ENCODE measurements around the gene CLDN6.
A peak's percentile ranks its signal among the peaks of the same experiment; 100 is the strongest.

Gene CLDN6

DNA sequence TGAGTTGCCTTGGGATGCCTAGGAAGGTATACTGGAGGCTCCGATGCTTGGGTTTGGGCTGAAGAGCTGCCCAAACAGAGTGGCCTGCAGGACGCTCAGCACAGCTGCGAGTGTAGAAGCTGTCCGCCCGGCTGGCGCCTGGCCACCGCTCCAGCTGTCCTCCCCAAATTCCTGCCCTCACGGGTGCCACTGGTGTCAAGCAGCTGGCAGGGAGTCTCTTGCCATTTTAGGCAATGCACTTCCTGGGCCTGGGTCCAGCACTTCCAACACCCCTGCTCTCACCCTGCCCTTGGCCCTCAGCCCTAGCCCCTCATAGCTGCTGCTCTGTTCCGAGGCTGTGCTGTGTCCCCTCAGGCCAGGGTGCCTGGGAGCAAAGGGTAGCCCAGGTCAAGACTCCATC, 32.5 kb downstream of the CLDN6 start:
- no peak for DNase-seq

DNA sequence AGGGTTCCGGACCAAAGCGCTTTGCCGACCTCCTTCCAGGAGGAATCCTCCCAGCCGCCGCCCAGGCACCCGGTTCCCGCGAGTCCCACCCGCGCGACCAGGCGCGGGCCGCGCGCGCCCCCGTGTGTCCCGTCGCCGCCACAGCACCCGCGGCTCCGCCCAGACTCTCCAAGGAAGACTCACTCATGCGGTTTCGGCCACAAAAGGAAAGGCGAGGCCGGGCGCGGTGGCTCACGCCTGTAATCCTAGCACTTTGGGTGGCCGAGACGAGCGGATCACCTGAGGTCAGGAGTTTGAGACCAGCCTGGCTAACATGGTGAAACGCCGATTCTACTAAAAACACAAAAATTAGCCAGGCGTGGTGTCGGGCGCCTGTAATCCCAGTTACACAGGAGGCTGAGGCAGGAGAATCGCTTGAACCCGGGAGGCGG, 34.3 kb downstream of the CLDN6 start:
- peak; percentile 74 for DNase-seq

DNA sequence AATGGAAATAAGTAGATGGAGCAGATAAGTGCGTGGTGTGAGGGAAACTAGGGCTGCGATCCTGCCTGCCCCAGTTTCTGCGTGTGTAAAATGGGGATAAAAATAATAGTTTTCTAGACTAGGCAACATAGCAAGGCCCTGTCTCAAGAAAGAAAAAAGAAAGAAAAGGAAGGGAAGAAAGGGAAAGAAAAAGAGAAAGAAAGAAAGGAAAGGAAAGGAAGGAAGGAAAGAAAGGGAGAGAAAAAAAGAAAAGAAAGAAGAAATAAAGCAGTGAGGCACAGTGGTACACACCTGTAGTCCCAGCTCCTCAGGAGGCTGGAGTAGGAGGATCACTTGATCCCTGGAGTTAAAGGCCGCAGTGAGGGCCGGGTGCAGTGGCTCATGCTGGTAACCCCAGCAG, 35.6 kb downstream of the CLDN6 start:
- DNase-seq = no peak

DNA sequence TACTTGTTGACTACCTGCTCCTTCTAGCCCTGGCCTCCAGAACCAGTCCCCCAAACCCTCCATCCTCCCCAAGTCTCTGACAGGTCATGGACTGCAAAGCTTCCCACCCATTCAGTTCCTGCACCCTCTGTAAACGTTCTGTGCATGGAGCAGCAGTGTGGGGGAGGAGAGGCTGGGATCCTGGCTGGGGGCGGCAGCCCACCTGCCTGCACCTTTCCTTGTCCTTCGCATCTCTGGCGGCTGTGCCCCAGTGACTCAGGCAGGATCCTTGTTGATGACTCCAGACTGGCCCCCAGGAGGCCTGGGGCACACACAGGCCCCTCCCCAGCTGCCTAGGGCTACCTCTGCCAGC, 36.1 kb downstream of the CLDN6 start:
- no peak for DNase-seq

DNA sequence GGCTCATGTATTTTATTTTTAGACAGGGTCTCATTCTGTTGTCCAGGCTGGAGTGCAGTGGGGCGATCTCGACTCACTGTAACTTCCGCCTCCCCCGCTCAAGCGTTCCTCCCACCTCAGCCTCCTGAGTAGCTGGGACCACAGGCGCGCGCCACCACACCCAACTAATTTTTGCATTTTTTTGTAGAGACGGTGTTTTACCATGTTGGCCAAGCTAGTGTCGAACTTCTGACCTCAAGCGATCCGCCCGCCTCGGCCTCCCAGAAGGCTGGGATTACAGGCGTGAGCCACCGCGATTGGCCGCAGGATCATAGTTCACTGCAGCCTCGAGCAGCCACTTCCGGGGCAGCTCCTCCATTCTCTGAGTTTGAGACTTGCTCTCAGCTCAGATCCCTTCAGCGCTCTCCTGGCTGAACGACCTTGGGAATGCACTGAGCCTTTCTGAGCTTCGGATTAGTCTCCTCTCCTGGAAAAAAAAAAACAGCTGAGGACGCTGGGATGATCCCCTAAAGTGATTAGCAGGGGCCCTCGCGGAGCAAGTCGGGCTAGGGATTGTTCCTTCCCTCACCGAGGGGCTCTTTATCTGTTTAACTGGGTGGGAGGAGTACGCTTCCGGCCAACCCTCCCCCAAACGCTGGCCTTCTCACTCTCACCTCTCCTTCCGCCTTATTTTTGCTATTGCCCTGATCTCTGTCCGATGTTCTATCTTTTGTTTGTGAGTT, 36.6 kb downstream of the CLDN6 start:
- no peak for DNase-seq

DNA sequence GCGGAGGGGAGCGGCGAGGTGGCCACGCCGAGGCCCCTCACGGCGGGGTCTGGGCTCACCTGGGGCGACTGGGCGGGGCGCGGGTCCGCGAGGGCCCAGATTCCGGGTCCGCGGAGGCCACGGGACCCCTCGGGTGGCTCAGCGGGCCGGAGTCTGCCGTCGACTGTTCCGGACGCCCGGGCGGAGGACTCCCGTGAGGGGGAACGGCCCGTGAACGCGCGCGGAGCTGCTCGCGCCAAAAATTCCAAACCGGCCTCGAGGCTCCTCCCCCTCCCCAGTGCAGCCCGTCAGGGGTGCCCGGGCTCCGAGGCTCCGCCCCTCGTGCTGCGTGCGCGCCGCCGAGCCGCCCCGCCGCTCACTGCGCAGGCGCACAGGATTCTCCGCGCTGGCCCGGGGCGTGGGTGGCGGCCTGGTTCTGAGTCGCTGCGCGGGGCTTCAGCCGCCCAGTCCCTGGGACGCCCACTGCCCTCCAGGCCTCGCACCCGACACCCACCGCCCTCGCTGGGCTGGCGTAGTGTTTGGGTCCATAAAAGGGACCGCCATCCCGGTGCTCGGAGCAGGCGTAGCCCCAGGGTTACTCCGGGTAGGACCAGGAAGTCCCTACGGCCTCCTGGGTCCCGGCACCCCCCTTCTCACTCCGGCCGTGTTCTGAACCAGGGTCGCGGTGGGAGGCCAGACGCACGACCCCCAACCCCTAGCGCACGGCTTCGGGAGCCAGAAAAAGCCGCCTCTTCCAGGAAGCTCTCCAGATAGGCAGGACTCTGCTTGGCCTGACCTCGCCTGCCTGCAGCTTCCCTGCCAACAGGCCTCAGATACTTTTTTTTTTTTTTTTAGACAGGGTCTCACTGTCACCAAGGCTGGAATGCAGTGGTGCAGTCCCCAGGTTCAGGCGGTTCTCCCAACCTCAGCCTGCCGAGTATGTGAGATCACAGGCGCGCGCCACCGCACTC, 37.5 kb downstream of the CLDN6 start, which contains the start of gene PKMYT1:
TSS of gene PKMYT1 (minus strand) at position 220 of the 950 bp plus-strand sequence. CDS start 789 bp downstream, outside the sequence.
- DNase-seq = peak; percentile 94

DNA sequence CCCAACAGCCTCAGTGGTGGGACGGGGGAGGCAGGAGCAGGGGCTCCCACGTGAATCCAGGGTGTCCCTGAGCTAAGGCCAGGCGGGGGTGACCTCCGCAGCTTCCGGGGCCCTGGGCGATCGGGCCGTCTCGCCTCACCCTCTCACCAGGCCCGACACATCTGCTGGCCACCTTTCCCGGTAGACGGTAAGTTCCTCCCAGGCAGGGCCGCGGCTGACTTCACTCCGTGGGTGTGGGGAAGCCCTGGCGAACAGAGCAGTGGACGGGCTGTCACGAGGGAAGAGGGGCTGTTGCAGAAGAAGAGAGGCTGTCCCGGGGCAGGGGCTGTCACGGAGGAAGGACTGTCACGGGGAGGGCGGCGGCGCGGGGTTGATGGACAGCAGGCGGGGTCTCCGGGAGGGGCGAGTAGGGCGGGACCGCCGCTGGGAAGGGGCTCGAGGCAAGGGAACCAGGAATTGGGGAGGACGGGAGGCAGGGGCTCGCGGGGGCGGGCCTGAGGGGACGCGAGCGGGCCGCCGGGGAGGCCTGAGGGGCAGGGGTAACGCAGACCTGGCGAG, 38.2 kb downstream of the CLDN6 start:
- no peak for DNase-seq

DNA sequence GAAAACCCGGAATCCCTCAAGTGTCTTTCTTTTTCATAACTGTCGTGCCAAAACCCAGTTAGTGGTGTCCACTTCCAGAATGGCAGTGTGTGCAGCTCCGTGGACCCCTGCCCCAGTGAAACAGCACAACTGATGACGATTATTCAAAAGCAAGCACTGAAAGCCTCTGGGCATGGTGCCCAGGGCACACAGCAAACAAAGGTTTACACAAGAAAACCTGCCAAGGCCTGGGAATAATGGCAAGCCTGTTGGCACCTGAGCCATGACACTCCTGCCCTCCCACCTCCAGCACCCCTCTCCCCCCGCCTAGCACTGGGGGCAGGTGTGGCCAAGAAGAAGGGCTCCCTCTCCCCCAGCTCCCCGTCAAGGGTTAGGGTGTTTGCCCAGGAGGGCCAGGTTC, 40.5 kb downstream of the CLDN6 start:
- no peak for DNase-seq

DNA sequence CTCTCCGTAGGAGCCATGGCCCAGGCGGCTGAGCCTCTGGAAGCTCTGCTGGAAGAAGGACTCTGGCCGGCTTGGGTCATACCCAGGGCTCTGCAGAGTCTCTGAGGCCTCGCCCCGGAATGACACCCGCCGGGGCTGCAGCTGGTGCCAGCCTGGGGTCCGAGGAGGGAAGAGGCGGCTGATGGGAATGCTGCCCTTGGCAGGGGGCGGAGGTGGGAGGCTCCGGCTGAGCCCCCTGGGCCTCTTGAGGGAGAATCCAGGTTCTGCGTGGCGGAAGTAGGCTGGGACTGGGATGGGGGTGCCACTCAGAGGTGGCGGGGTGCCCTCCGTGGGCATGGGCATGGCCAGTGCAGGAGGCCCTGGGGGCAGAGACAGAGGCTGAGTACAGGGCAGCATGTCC, 41.3 kb downstream of the CLDN6 start:
- no peak for DNase-seq

DNA sequence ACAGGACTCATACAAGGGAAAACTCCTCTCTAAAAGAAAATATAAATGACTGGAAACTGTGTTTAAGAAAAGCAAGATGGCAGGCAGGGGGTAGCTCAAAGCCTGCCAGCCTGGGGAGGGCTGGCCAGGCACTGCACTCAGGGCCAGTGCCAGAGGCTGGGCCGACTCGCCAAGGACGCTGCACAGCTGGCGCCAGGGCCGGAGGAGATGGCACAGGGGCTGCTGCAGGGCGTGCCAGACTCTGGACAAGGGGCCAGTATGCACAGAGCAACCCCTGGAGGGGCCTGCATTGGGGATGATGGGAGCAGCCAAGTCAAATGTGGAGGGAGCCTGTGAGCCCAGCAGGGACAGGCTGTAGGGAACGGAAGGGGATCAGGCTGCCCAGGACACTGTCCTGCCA, 41.8 kb downstream of the CLDN6 start:
- DNase-seq = no peak

DNA sequence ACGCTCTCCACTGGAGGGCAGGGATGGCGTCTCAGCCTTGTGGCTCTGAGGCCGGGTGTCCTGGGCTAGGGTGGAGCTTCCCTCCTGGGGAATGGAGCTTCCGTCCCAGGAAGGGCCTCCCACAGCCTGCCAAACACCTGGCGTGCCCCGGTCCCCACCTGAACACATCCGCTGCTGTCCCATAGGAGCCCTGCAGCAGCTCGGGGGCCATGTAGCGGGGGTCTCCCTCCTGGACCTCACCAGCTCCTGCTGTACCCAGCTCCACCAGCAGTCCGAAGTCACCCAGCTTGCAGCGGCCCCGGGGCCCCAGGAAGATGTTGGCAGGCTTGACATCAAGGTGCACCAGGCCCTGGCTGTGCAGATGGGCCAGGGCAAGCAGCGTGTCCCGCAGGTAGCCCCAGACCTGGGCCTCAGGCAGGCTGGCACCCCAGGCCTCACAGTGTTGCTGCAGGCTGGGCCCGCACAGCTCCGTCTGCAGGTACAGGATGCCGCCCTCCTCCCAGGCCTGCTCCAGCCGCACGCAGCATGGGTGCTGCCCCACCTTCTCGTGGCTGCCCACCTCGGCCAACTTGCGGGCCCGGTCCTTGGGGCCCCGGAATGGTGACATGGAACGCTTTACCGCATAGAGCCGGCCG, 42.7 kb downstream of the CLDN6 start:
- DNase-seq = no peak

DNA sequence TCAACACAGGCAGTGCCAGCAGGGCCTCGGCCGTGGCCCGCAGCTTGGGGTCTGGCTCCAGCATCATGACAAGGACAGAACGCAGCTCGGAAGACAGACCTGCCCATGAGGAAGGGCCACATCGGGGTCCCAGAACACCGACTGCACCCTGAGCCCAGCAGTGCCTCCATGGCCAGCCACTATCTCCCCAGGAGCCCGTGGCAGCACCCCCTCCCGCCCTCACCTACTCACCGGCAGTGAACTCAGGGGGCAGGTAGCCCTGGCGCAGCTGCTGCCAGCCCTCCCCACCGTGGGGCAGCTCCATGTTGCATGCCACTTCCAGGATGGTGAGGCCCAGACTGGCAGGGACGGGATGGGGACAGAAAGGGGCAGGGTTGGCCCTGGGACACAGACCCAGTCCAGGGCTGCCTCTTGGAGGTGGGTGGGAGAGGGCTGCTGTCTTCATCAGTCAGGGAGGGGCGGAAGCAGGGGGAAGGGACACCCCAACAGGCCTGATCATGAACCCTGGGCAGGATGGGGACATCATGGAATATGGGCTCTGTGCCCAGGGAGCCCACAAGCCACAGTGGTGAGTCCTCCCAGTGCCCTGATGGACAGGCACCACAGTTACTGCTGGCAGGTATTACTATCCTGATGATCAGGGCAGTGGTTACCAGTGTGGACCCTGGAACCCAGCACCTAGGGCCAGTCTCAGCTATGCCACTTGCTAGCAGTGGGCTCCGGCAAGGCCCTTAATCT, 43.5 kb downstream of the CLDN6 start:
- no peak for DNase-seq

DNA sequence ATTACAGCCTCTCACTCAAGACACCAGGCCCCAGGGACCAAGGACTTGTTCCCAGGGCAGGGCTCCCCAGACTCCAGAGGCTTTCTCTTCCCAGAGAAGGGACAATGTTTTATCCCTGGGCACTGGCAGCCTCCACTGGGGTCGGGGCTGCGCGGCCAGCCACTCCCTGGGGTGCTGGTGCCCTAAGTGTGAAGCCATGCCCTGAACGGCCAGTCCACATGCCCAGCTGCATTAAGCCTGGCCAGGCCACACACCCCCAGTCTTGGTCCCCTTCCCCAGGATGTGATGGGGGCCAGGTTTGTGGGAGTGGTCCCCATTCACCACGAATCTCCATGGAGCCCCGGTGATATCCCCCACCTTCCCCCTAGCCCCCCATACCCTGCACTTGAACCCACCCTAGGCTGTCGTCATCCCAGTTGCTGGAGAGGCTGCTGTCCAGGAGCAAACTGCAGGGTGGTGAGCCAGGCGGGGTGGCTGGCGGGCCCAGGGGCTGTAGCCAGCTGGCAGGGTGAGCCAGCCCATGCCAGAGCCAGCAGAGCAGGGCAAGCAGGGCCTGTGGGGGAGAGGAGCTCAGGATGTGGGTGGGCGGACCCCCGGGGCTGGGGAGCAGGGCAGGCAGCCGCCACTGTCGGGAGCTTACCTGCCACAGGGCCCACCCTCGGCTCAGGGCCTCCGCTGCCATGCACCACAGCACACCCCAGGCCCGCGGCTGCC, 44.2 kb downstream of the CLDN6 start:
- no peak for DNase-seq

DNA sequence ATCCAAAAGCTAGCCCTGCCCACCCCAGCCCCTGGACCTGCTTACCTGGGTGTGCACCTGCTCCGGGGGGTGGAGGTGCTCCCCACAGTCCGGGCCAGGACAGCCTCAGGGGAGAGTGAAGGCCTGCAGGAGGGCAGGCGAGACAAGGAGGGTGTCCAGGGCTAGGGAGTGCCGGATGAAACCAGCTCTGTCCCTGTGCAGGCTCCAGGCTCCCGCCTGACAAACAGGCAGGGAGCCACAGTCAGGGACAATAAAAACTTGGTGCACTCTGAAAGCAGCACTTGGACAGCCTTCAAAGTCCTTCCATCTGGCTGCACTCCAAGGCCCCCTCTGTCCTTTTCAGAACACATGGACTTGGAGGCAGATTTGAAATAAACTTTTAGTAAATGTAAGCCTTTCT, 44.9 kb downstream of the CLDN6 start:
- DNase-seq = no peak

DNA sequence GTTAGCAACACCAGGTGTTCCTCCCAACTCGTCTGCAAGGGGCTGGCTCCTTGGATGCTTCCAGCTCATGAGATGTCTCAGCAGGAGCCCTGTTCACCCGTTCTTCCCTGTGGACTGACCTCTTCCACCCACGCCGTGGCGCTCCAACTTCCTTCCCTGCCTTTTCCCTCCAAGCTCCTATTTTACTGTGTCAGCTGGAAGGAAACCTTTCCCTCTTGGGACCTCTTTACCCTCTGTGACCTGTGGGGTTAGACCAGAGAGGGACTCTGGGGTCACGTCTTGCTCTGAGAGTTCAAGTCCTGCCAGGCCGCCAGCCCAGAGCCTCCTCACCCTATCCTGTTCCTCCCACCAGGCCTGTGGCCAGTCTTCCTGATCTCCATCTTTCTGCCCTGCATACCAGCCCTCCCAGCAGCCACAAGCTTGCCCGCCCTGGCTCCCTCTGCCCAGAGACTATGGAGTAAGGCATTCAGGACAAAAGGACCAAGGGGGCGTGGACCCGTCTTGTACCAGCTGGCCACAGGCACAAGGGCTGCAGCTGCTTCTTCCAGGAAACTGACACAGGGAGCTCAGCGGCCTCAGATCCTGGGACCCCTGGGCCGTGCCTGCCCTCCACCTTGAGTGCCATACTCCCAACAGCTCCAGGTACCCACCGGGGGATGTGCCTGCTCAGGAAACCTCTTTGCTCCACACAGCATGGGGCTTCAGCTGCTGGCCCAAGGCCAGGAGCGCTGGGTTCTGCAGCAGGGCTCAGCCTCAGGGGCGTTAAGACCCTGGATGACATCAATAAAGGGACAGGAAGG, 45.8 kb downstream of the CLDN6 start:
- DNase-seq = no peak

DNA sequence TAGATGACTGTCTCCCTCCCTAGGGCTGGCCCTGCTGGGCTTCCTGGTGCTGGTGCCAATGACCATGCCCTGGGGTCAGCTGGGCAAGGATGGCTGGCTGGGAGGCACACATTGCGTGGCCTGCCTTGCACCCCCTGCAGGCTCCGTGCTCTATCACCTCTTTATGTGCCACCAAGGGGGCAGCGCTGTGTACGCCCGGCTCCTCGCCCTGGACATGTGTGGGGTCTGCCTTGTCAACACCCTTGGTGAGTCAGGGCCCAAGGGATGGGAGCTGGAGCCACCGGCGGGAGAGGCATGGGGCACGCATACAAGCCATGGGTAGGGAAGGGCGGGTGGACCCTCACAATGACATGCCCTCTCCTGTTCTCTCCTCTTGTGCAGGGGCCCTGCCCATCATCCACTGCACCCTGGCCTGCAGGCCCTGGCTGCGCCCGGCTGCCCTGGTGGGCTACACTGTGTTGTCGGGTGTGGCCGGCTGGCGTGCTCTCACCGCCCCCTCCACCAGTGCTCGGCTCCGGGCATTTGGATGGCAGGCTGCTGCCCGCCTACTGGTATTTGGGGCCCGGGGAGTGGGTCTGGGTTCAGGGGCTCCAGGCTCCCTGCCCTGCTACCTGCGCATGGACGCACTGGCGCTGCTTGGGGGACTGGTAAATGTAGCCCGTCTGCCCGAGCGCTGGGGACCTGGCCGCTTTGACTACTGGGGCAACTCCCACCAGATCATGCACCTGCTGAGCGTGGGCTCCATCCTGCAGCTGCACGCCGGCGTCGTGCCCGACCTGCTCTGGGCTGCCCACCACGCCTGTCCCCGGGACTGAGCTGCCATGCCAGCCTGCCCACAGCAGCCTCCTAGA, 46.6 kb downstream of the CLDN6 start:
- DNase-seq = no peak

DNA sequence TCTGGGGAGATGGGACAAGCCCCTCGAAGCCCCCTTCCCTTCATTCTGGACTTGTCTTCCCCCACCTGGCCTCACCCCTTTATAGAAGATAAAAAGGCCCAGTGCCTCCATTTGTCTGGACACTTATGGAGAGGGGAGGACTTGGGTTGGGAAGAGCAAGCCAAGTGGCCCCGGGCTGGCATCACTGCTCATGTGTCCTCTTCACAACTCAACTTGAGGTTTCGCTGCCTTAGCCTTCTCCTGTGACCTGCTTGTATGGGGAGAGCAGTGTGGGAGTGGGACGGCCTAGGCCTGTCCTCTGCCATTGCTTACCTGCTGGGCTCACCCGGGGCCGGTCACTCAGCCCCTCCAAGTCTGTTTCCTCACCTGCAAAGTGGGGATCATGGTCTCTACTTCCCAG, 47.4 kb downstream of the CLDN6 start:
- DNase-seq = no peak

DNA sequence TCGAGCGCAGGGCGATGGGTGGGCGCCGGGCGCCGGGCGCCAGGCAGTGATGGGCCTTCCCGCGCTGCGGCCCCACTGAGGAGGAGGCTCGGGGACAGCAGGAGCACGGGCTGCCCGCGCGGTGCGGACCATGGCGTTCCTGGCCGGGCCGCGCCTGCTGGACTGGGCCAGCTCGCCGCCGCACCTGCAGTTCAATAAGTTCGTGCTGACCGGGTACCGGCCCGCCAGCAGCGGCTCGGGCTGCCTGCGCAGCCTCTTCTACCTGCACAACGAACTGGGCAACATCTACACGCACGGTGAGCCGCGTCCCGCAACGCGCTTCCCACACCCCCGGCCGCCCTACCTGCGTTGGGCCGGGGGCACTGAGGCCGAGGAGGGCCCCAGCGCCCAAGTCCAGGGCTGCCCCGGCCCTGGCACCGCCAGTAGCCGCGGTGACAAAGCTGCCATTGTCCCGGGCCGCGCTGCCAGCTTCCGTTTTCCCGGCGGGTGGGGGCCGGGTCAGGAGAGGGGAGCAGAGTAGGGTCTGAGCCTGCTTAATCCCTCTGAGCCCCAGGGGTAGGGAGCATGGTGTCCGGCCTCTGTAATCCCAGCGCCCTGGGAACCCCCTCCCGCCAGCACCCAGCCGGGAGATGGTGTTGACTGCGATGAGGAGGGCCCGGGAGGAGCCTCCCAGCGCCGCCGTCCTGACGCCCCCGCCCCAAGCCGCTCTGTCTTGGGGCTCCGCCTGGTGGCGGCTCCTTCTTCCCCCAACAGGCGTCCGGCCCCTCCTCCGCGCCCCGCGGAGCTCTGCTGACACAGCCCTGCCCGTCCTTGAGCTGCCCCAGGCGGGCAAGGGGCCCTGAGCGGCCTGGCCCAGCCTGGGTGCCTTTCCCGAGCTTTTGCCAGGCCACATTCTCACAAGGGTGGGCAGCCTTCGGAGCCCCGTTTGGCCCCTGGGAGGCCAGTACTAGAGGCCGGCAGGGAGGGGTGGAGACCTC, 48.1 kb downstream of the CLDN6 start:
- DNase-seq = peak; percentile 79

All from stimulated activated CD4-positive, alpha-beta T cell treated with anti-CD3 and anti-CD28 coated beads, Interleukin-4, amount 100 ng/mL, for 24 hours (primary cell).